ENCODE measurements around the gene ANKRD16. TPM values are rescaled to one million over a fixed set of nuclear protein-coding genes. Genes with fewer than 3 reads are reported as not detected.
"Not testable (repeated sequence)": the region's sequence is repeated elsewhere in the genome, so short reads cannot be mapped to it uniquely, and the experiment has no call there.

ANKRD16 gene
- total and polyA plus RNA-seq, 2 of the 13 experiments (the other 11 are each of a cell fraction or from before 2014, with no cell fraction given) = 8.0 to 11.4 TPM

DNA sequence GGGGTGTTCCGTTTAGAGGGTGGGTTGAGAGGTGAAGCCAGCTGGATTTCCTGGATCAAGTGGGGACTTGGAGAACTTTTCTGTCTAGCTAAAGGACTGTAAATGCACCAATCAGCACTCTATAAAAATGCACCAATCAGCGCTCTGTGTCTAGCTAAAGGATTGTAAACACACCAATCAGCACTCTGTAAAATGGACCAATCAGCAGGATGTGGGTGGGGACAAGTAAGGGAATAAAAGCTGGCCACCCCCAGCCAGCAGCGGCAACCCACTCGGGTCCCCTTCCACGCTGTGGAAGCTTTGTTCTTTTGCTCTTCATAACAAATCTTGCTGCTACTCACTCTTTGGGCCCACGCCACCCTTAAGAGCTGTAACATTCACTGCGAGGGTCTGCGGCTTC is 21.3 kb downstream of the ANKRD16 start:
- H3K9ac ChIP-seq (ENCODE audit: insufficient read depth, low read depth, low read length); DNase-seq (ENCODE audit: low spot score); H2AFZ ChIP-seq (ENCODE audit: low read length); ATAC-seq; H3K27me3 ChIP-seq (ENCODE audit: control insufficient read depth in 1 of 2, insufficient read depth in 2 of 2, low read length in 2 of 2); H3K9me3 ChIP-seq (ENCODE audit: low read length); H3K4me1 ChIP-seq (ENCODE audit: insufficient read depth, low read length); H3K4me3 ChIP-seq (replicated peaks in 1 of 3; ENCODE audit: insufficient read depth in 1 of 3, low read depth in 2 of 3, low read length in 3 of 3); in situ Hi-C loops (cut with HindIII; ENCODE audit: extremely low pct_ligation_motif_present, low pct_unique_long_range_greater_than_20kb); H3K36me3 ChIP-seq (replicated peaks in 1 of 2; ENCODE audit: control insufficient read depth in 1 of 2, insufficient read depth in 2 of 2, low read length in 2 of 2); intact Hi-C loops (cut with micrococcal nuclease; ENCODE audit: unreplicated experiment); H3K79me2 ChIP-seq (ENCODE audit: insufficient read depth, low read length); H3K4me2 ChIP-seq (ENCODE audit: low read depth, low read length); H4K20me1 ChIP-seq (ENCODE audit: insufficient read depth, low read length); BruUV-seq (replicated peaks); CTCF ChIA-PET (ENCODE audit: low intra/inter-chr PET ratio, low total read pairs); FAIRE-seq; H3K27ac ChIP-seq (ENCODE audit: extremely low read length, insufficient read depth, low read length): not testable (repeated sequence)
- 85% methylated on average over 8 of the region's 8 CpGs for WGBS (ENCODE audit: low lambda C conversion rate)
- 0 out of 2 replicates have a peak, but pooled peaks have one; percentile 30 for TF ChIP-seq NFYB (CRISPR knock-in tag; IDR thresholded peaks at IDR 0.05)
- POLR2A ChIA-PET = interaction anchor here (1.3 kb wide), 1 partner anchor 54 kb away, joined by 3 read pairs; no protein-coding TSS in a partner anchor

DNA sequence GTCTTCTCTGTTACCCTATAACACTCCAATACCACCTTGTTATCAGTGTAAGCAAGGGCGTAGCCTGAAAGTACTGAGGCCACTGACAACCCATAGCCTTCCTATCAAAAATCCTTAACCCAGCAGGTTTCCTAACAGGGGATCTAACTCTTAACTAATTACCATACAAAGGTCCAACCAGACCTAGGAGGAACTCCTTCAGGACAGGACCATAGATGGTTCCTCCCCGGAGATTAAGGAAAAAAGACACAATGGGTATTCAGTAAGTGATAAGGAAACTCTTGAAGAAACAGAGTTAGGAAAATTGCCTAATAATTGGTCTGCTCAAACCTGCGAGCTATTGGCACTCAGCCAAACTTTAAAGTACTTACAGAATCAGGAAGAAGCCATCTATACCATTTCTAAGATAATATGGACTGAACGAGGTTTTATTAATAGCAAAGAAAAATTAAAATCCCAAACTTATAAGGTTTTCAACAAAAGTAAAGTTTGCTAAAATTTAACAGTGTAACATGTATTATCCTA is 22.5 kb downstream of the ANKRD16 start:
- H3K27me3 ChIP-seq (ENCODE audit: control insufficient read depth in 1 of 2, insufficient read depth in 2 of 2, low read length in 2 of 2); CTCF ChIA-PET (ENCODE audit: low intra/inter-chr PET ratio, low total read pairs); H2AFZ ChIP-seq (ENCODE audit: low read length); FAIRE-seq; in situ Hi-C loops (cut with HindIII; ENCODE audit: extremely low pct_ligation_motif_present, low pct_unique_long_range_greater_than_20kb); intact Hi-C loops (cut with micrococcal nuclease; ENCODE audit: unreplicated experiment); H3K4me1 ChIP-seq (ENCODE audit: insufficient read depth, low read length); H4K20me1 ChIP-seq (ENCODE audit: insufficient read depth, low read length); BruUV-seq (replicated peaks); DNase-seq (ENCODE audit: low spot score); H3K9ac ChIP-seq (ENCODE audit: insufficient read depth, low read depth, low read length); H3K36me3 ChIP-seq (replicated peaks in 1 of 2; ENCODE audit: control insufficient read depth in 1 of 2, insufficient read depth in 2 of 2, low read length in 2 of 2); H3K9me3 ChIP-seq (ENCODE audit: low read length); H3K27ac ChIP-seq (ENCODE audit: extremely low read length, insufficient read depth, low read length); H3K4me3 ChIP-seq (replicated peaks in 1 of 3; ENCODE audit: insufficient read depth in 1 of 3, low read depth in 2 of 3, low read length in 3 of 3); ATAC-seq; H3K79me2 ChIP-seq (ENCODE audit: insufficient read depth, low read length); POLR2A ChIA-PET; H3K4me2 ChIP-seq (ENCODE audit: low read depth, low read length): not testable (repeated sequence)
- 90% methylated on average over 4 of the region's 4 CpGs for WGBS (ENCODE audit: low lambda C conversion rate)

DNA sequence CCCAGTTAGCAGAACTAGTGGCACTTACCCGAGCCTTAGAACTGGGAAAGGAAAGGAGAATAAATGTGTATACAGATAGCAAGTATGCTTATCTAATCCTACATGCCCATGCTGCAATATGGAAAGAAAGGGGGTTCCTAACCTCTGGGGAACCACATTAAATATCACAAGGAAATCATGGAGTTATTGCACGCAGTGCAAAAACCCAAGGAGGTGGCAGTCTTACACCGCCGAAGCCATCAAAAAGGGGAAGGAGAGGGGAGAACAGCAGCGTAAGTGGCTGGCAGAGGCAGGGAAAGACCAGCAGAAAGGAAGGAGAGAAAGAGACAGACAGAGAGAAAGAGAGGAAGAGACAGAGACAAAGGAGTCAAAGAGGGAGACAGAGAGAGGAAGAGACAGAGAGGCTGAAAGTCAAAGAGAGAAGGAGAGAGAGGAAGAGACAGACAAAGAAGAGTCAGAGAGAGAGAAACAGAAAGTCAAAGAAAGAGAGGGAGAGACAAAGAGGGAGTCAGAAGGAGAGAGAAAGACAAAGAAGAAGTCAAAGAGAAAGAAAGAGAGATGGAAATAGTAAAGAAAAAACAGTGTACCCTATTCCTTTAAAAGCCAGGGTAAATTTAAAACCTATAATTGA is 23.1 kb downstream of the ANKRD16 start:
- H3K36me3 ChIP-seq (replicated peaks in 1 of 2; ENCODE audit: control insufficient read depth in 1 of 2, insufficient read depth in 2 of 2, low read length in 2 of 2); H3K9ac ChIP-seq (ENCODE audit: insufficient read depth, low read depth, low read length); ATAC-seq; H4K20me1 ChIP-seq (ENCODE audit: insufficient read depth, low read length); in situ Hi-C loops (cut with HindIII; ENCODE audit: extremely low pct_ligation_motif_present, low pct_unique_long_range_greater_than_20kb); POLR2A ChIA-PET; CTCF ChIA-PET (ENCODE audit: low intra/inter-chr PET ratio, low total read pairs); H3K9me3 ChIP-seq (ENCODE audit: low read length); H3K27ac ChIP-seq (ENCODE audit: extremely low read length, insufficient read depth, low read length); DNase-seq (ENCODE audit: low spot score); H3K4me3 ChIP-seq (replicated peaks in 1 of 3; ENCODE audit: insufficient read depth in 1 of 3, low read depth in 2 of 3, low read length in 3 of 3); H3K27me3 ChIP-seq (ENCODE audit: control insufficient read depth in 1 of 2, insufficient read depth in 2 of 2, low read length in 2 of 2); FAIRE-seq; H2AFZ ChIP-seq (ENCODE audit: low read length); BruUV-seq (replicated peaks); intact Hi-C loops (cut with micrococcal nuclease; ENCODE audit: unreplicated experiment); H3K4me2 ChIP-seq (ENCODE audit: low read depth, low read length); H3K79me2 ChIP-seq (ENCODE audit: insufficient read depth, low read length): not testable (repeated sequence)
- WGBS (ENCODE audit: low lambda C conversion rate) = 95% methylated on average over 5 of the region's 5 CpGs
- H3K4me1 ChIP-seq (ENCODE audit: insufficient read depth, low read length) = peaks cover 16% of the 10 kb centered on the region
